Keratinocyte (primary cell): Measurements from ENCODE around the gene CDKL5.

Experiments
- CTCF ChIP-seq, 3 experiments: IDR thresholded peaks in 1 of 3; conservative IDR thresholded peaks in 1 of 3; optimal IDR thresholded peaks in 1 of 3; 2 replicates in 2 of 3; 3 replicates in 1 of 3; pipeline versions ENCODE3 to v1.5.1; 2011; ENCODE audit warnings: low read length in 3 of 3, mild to moderate bottlenecking in 3 of 3, moderate library complexity in 2 of 3, control low read depth in 1 of 3, inconsistent platforms in 1 of 3; ENCODE audit not compliant: insufficient read depth in 2 of 3; ENCODE audit errors: extremely low read depth in 1 of 3
- EZH2 ChIP-seq: IDR thresholded peaks from one replicate; pipeline ENCODE4 v1.6.1; 2012; ENCODE audit warnings: inconsistent platforms, mild to moderate bottlenecking, low read length, moderate library complexity

DNA sequence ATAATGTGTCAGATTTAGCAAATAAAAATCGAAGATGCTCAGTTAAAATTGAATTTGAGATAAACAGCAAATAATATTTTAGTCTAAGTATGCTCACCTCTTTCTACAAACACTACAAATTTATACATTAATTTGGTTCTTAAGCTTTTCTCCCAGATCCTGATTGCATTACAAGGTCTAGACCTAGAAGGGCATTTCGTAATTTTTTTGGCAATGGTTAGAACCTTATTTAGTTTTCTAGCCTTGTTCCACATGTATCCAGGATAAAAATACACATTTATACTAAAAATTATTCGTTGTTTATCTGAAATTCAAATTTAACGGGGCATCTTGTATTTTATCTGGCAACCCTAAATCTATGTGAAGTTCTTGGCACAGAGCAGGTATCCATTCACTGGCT, 2.5 kb upstream of the CDKL5 start:
- TF ChIP-seq CTCF (optimal IDR thresholded peaks at IDR 0.05 in 1 of 3, IDR thresholded peaks at IDR 0.05 in 1 of 3, conservative IDR thresholded peaks at IDR 0.05 in 1 of 3; ENCODE audit: extremely low read depth in 1 of 3, insufficient read depth in 2 of 3, low read length in 3 of 3) (no peak), EZH2 (no peak)
